IMR-90 (cell line): ENCODE data around the gene CRYM.

Source experiments
- BHLHE40 ChIP-seq: fragments of 150-350 bp; IDR thresholded peaks from 2 replicates; pipeline ENCODE4 v1.6.1; 2016; ENCODE audit warnings: mild to moderate bottlenecking, low read depth, low read length
- CEBPB ChIP-seq: IDR thresholded peaks from 2 replicates; pipeline ENCODE4 v1.6.1; 2012; ENCODE audit warnings: low read depth, low read length, improper control_type of control experiment
- FOS ChIP-seq: fragments of 150-350 bp; IDR thresholded peaks from 2 replicates; pipeline ENCODE4 v1.6.1; 2016; ENCODE audit warnings: low read depth, low read length
- MAFK ChIP-seq: IDR thresholded peaks from 2 replicates; pipeline ENCODE4 v1.6.1; 2012; ENCODE audit warnings: low read depth, low read length, improper control_type of control experiment
- MXI1 ChIP-seq: IDR thresholded peaks from 2 replicates; pipeline ENCODE4 v1.6.1; 2012; ENCODE audit warnings: low read depth, mild to moderate bottlenecking, low read length, moderate library complexity, borderline replicate concordance
- NFE2L2 ChIP-seq: fragments of 150-350 bp; IDR thresholded peaks from 2 replicates; pipeline ENCODE4 v1.6.1; 2016; ENCODE audit warnings: low read depth, mild to moderate bottlenecking, low read length
- POLR2A ChIP-seq: IDR thresholded peaks from 2 replicates; pipeline ENCODE4 v1.6.1; 2012; ENCODE audit warnings: mild to moderate bottlenecking, low read depth, low read length
- RAD21 ChIP-seq: IDR thresholded peaks from 2 replicates; pipeline ENCODE4 v1.6.1; 2012; ENCODE audit warnings: low read length, improper control_type of control experiment
- RCOR1 ChIP-seq: IDR thresholded peaks from 2 replicates; pipeline ENCODE4 v1.6.1; 2012; ENCODE audit warnings: mild to moderate bottlenecking, low read length, improper control_type of control experiment; ENCODE audit not compliant: insufficient replicate concordance
- RFX5 ChIP-seq: IDR thresholded peaks from 2 replicates; pipeline ENCODE4 v1.8.0; 2012; ENCODE audit warnings: low read depth, mild to moderate bottlenecking, low read length, moderate library complexity
- SMC3 ChIP-seq: fragments of 150-350 bp; IDR thresholded peaks from 2 replicates; pipeline ENCODE4 v1.6.1; 2016; ENCODE audit warnings: low read depth, mild to moderate bottlenecking, antibody characterized with exemption, low read length, moderate library complexity
- TF ChIP-seq, protein P1 (sequence below): conservative IDR thresholded peaks from 2 replicates; pipeline ENCODE4 v1.5.1; 2012; ENCODE audit warnings: mild to moderate bottlenecking, low read depth, low read length, improper control_type of control experiment
- TF ChIP-seq, protein P2 (sequence below): fragments of 150-350 bp; IDR thresholded peaks from 2 replicates; pipeline ENCODE4 v1.6.1; 2016; ENCODE audit warnings: low read depth, mild to moderate bottlenecking, low read length, moderate library complexity, borderline replicate concordance

DNA sequence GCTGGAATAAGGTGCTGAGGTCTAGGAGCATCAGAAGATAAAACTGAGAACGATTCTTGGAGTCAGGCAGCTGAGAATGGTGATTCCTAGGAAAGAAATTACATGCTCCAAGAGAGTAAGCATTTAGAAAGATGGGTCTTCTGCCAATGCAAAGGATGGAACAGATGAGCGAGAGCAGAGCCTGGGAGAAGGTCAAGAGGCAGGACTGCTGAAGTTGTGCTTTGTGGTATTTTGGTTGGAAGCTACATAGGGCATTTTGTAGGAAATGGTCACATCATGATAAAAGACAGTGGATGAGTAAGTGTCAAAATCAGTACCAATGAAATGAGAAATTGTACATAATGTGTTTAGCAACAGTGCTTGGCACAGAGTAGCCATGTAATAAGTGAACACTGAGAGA is 1.4 kb upstream of the CRYM start:
- TF ChIP-seq, protein P1, sequence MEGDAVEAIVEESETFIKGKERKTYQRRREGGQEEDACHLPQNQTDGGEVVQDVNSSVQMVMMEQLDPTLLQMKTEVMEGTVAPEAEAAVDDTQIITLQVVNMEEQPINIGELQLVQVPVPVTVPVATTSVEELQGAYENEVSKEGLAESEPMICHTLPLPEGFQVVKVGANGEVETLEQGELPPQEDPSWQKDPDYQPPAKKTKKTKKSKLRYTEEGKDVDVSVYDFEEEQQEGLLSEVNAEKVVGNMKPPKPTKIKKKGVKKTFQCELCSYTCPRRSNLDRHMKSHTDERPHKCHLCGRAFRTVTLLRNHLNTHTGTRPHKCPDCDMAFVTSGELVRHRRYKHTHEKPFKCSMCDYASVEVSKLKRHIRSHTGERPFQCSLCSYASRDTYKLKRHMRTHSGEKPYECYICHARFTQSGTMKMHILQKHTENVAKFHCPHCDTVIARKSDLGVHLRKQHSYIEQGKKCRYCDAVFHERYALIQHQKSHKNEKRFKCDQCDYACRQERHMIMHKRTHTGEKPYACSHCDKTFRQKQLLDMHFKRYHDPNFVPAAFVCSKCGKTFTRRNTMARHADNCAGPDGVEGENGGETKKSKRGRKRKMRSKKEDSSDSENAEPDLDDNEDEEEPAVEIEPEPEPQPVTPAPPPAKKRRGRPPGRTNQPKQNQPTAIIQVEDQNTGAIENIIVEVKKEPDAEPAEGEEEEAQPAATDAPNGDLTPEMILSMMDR: no peak
- TF ChIP-seq MAFK (no peak), FOS (no peak), POLR2A (no peak), RAD21 (no peak), NFE2L2 (no peak), RFX5 (no peak), CEBPB (no peak), RCOR1 (no peak), MXI1 (no peak), BHLHE40 (no peak), SMC3 (no peak)
- TF ChIP-seq, protein P2, sequence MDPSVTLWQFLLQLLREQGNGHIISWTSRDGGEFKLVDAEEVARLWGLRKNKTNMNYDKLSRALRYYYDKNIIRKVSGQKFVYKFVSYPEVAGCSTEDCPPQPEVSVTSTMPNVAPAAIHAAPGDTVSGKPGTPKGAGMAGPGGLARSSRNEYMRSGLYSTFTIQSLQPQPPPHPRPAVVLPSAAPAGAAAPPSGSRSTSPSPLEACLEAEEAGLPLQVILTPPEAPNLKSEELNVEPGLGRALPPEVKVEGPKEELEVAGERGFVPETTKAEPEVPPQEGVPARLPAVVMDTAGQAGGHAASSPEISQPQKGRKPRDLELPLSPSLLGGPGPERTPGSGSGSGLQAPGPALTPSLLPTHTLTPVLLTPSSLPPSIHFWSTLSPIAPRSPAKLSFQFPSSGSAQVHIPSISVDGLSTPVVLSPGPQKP: no peak
